GM10266 (cell line): ENCODE data around the gene SMAD2.

Experiments used
- DNase-seq: peaks from one replicate; pipeline ENCODE4 v3.0.0; 2012; ENCODE audit errors: extremely low spot score
- CTCF ChIP-seq: IDR thresholded peaks from 2 replicates; pipeline ENCODE4 v1.5.1; 2012; ENCODE audit warnings: mild to moderate bottlenecking, low read depth; ENCODE audit not compliant: control insufficient read depth, insufficient read depth; ENCODE audit errors: missing control alignments

SMAD2 gene

DNA sequence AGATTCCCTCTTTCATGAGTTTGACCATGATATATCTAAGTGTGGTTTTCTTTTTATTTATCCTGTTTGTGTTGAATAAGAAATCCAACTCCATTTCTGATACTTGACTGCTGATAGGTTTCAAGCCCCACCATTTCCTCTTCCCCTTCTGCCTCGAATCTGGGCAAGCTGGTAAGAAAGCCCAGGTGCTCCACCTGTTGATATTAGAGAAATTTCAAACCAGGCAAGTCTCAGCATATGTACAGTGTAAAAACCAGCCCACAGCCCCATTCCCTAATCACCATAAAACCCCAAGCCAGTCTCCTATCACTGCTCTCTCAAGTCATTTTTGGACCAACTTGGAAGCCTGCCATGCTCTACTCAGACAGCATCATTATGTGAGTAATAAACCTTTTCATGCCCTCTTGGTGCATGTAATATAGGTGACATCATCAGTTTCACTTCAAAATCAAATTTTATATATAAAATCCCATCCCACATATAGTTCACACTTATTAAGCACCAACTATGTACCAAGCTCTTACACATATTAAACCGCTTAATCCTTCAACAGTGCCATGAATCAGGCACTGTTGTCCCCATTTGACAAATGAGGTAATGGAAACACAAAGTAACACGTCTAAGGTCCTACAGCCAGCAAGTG lies 46.6 kb downstream of the SMAD2 start:
- no peak for DNase-seq
- TF ChIP-seq CTCF: no peak

- no peak for DNase-seq
These were observed 47.8 kb downstream of the SMAD2 start for GRCh38 chr18:47882641-47883040.

GRCh38 chr18:47881752-47882455 lies 48.6 kb downstream of the SMAD2 start:
- no peak for DNase-seq
- TF ChIP-seq CTCF: no peak

More at GRCh38 chr18:47882641-47883040, 47.8 kb downstream of the SMAD2 start:
- TF ChIP-seq CTCF: no peak

GRCh38 chr18:47881042-47881441 lies 49.4 kb downstream of the SMAD2 start:
- no peak for DNase-seq
- no peak for TF ChIP-seq CTCF

DNA sequence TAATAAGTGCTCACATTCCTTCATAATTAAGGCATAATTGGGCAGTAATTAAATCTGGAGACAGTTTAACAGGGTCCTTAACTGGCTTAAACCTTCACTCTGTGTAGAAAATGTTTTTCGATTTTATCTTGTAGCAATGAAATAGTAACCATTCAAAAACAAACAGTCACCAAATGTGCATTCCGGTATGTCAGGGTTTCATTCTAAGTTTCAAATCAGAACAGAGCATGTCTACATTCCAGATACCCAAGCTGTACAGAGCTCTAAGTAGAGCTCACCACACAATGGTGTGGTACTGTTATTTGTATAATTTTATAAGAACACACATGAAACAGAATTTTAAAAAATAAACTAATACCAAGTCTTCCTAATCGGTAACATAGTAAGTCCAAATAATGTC lies 52.6 kb downstream of the SMAD2 start:
- no peak for DNase-seq
- TF ChIP-seq CTCF: no peak

DNA sequence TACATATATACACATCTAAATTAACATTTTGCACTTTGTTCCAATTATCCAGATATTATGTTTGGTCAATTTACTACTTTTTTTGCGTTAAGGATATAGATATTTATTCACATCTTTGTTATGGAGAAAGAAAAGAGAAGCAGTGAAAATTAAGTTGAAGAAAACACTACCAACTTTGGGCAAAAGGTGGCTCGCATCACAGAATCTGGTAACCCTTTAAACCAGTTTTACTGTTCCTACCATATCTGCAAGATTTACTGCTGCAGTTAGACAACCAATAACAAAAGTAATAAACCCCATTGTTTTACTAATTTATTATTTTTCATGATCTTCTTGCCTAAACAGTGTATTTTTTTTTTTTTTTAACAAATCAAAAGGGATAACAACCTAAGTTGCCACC lies 53.6 kb downstream of the SMAD2 start:
- TF ChIP-seq CTCF: no peak
- DNase-seq: no peak

DNA sequence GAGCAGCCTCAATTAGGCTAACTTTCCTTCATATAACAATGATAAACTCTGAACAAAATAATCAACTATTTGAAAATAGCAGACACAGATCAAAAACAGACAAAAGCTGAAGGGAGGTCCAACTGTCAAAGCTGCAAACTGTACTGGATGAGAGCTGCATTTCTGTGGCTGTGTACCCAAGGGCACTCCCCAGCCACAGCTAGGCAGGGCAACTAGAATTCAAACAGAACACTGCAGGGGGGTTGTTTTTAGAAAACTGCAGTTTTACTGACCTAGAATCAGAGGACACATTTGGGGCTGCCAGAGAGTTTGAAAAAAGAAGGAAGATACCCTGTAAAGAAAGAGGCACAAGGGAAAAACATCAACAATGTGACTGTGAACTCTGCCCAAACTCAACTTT lies 56.8 kb downstream of the SMAD2 start:
- DNase-seq: no peak
- TF ChIP-seq CTCF: no peak
